HepG2 (cell line): ENCODE data around the gene TPGS1. TPM values are rescaled to one million over a fixed set of nuclear protein-coding genes. Genes with fewer than 3 reads are reported as not detected.

Source experiments
- ATAC-seq: fragments of 200-7000 bp; cut with Tn5 transposase; 3 replicates; pipeline ENCODE4 v1.9.1; 2020; ENCODE audit warnings: mild to moderate bottlenecking, moderate library complexity
- BruUV-seq: library from RNA; stranded (reverse); fragments of 400-500 nt; replicated peaks from 2 replicates; lab custom pipeline; 2021; lab: Mats Ljungman, UMichigan
- CTCF ChIA-PET: fragments of 300-600 bp; formaldehyde crosslinking; extraction: SDS; loops from one replicate; lab custom pipeline; 2021; ENCODE audit warnings: low total read pairs, inconsistent platforms, low intra/inter-chr PET ratio; lab: Yijun Ruan, JAX
- POLR2A ChIA-PET: fragments of 350-600 bp; sonication (Branson Sonifier 250); formaldehyde crosslinking; loops from one replicate; lab custom pipeline; 2020; ENCODE audit warnings: antibody characterized with exemption, inconsistent platforms; lab: Yijun Ruan, JAX
- DNase-seq: peaks from one replicate; pipeline ENCODE4 v3.0.0-alpha.2; 2015; ENCODE audit warnings: low spot score
- FAIRE-seq: peaks from 3 replicates; lab custom pipeline; 2011; peaks lifted over from hg19 to GRCh38; lab: Jason Lieb, UNC
- H2AFZ ChIP-seq: one replicate; pipeline ENCODE4 v1.6.1; 2011; ENCODE audit warnings: low read length, inconsistent platforms
- H3K27ac ChIP-seq: fragments of 300-600 bp; 3 replicates; pipeline ENCODE4 v1.8.0; 2011; ENCODE audit warnings: mixed run types, mild to moderate bottlenecking, mixed read lengths, low read length, inconsistent platforms; ENCODE audit not compliant: insufficient read depth; ENCODE audit errors: extremely low read length
- H3K27me3 ChIP-seq, 2 experiments: fragments of 200-600 bp in 1 of 2; 2 replicates in 1 of 2; 3 replicates in 1 of 2; pipeline versions ENCODE4 v1.6.0 to v1.8.0; 2011; ENCODE audit warnings: low read length in 2 of 2, mild to moderate bottlenecking in 2 of 2, moderate library complexity in 2 of 2, inconsistent platforms in 1 of 2; ENCODE audit not compliant: insufficient read depth in 2 of 2, control insufficient read depth in 1 of 2
- H3K36me3 ChIP-seq, 2 experiments: fragments of 200-600 bp in 1 of 2; replicated peaks in 1 of 2; 2 replicates in 1 of 2; 3 replicates in 1 of 2; pipeline versions ENCODE4 v1.5.1 to v1.8.0; 2011; ENCODE audit warnings: low read length in 2 of 2, inconsistent platforms in 1 of 2; ENCODE audit not compliant: insufficient read depth in 2 of 2, control insufficient read depth in 1 of 2
- H3K4me1 ChIP-seq: 2 replicates; pipeline ENCODE4 v1.5.1; 2012; ENCODE audit warnings: low read length, inconsistent platforms; ENCODE audit not compliant: insufficient read depth
- H3K4me2 ChIP-seq: 2 replicates; pipeline ENCODE4 v1.6.0; 2011; ENCODE audit warnings: low read depth, low read length, inconsistent platforms
- H3K4me3 ChIP-seq, 3 experiments: fragments of 200-600 bp in 1 of 3; sonication (generic), shearing (Covaris generic) in 1 of 3; replicated peaks in 1 of 3; 2 replicates each; pipeline ENCODE4 v1.5.1; 2011 to 2016; ENCODE audit warnings: low read length in 3 of 3, inconsistent platforms in 2 of 3, low read depth in 2 of 3, mild to moderate bottlenecking in 2 of 3, control low read depth in 1 of 3, mixed read lengths in 1 of 3; ENCODE audit not compliant: insufficient read depth in 1 of 3
- H3K79me2 ChIP-seq: one replicate; pipeline ENCODE4 v1.6.1; 2011; ENCODE audit warnings: low read length, inconsistent platforms; ENCODE audit not compliant: insufficient read depth
- H3K9ac ChIP-seq: 2 replicates; pipeline ENCODE4 v1.6.0; 2011; ENCODE audit warnings: mild to moderate bottlenecking, low read depth, low read length, inconsistent platforms; ENCODE audit not compliant: insufficient read depth
- H3K9me3 ChIP-seq: 2 replicates; pipeline ENCODE4 v1.5.1; 2012; ENCODE audit warnings: mild to moderate bottlenecking, low read length
- H4K20me1 ChIP-seq: 2 replicates; pipeline ENCODE4 v1.6.0; 2011; ENCODE audit warnings: inconsistent platforms, mild to moderate bottlenecking, low read length, moderate library complexity; ENCODE audit not compliant: insufficient read depth
- BRCA1 ChIP-seq: sonication (generic); formaldehyde crosslinking; IDR thresholded peaks from 2 replicates; pipeline ENCODE4 v1.4.0; 2020; ENCODE audit warnings: missing genetic modification reagents
- CEBPZ ChIP-seq: IDR thresholded peaks from 2 replicates; pipeline ENCODE4 v1.6.1; 2012; ENCODE audit warnings: low read length, improper control_type of control experiment
- CTCF ChIP-seq: sonication (generic); formaldehyde crosslinking; IDR thresholded peaks from 2 replicates; pipeline ENCODE4 v1.5.0; 2020; ENCODE audit warnings: mild to moderate bottlenecking, missing genetic modification reagents, moderate library complexity
- FOSL2 ChIP-seq: sonication (generic); formaldehyde crosslinking; IDR thresholded peaks from 2 replicates; pipeline ENCODE4 v1.4.0; 2020; ENCODE audit warnings: missing genetic modification reagents
- IRF1 ChIP-seq: sonication (generic); formaldehyde crosslinking; IDR thresholded peaks from 2 replicates; pipeline ENCODE4 v1.4.0; 2020; ENCODE audit warnings: low read depth, mild to moderate bottlenecking, missing genetic modification reagents
- NFATC3 ChIP-seq: sonication (generic); formaldehyde crosslinking; IDR thresholded peaks from 2 replicates; pipeline ENCODE4 v1.5.1; 2020; ENCODE audit warnings: mild to moderate bottlenecking, missing genetic modification reagents
- RCOR2 ChIP-seq: IDR thresholded peaks from 2 replicates; pipeline ENCODE4 v1.6.1; 2016; ENCODE audit warnings: missing biosample characterization, missing genetic modification reagents
- THAP9 ChIP-seq: sonication (generic); formaldehyde crosslinking; IDR thresholded peaks from 2 replicates; pipeline ENCODE4; 2020; ENCODE audit warnings: missing genetic modification reagents, mild to moderate bottlenecking, borderline replicate concordance
- ZMAT5 ChIP-seq: sonication (generic); formaldehyde crosslinking; IDR thresholded peaks from 2 replicates; pipeline ENCODE4 v1.5.0; 2020; ENCODE audit warnings: mild to moderate bottlenecking, low read depth, missing genetic modification reagents, borderline replicate concordance
- ZMYM3 ChIP-seq: sonication (generic); formaldehyde crosslinking; IDR thresholded peaks from 2 replicates; pipeline ENCODE4 v1.5.1; 2020; ENCODE audit warnings: mild to moderate bottlenecking, missing genetic modification reagents
- ZNF20 ChIP-seq: sonication (generic); formaldehyde crosslinking; IDR thresholded peaks from 2 replicates; pipeline ENCODE4 v1.4.0; 2020; ENCODE audit warnings: mild to moderate bottlenecking, moderate library complexity, missing genetic modification reagents
- WGBS: methylation state at CpG from one replicate; pipeline ENCODE4 v1.1.6; 2017; ENCODE audit warnings: low lambda C conversion rate; 5-methylcytosine and 5-hydroxymethylcytosine counted together
- in situ Hi-C: cut with HindIII; loops from 2 replicates; pipeline ENCODE4 v1.10.0; 2017; ENCODE audit warnings: low pct_unique_long_range_greater_than_20kb; ENCODE audit not compliant: extremely low pct_ligation_motif_present
- intact Hi-C: fragments of 100-400 bp; cut with micrococcal nuclease; formaldehyde crosslinking; loops from one replicate; pipeline ENCODE4 v1.10.0; 2022; ENCODE audit not compliant: unreplicated experiment
- polyA plus RNA-seq, 8 experiments: library from polyadenylated mRNA; depleted of rRNA in 3 of 8; stranded (reverse) in 7 of 8; unstranded in 1 of 8; fragments of >200 nt; fragmentation: Illumina TruSeq in 4 of 8; extraction: Trizol in 4 of 8; gene quantifications; 2 replicates each; pipeline versions ENCODE4 v1.2.1 to v1.2.3, GENCODE V29; 2011 to 2016; ENCODE audit warnings: low read depth in 4 of 8, missing spikeins in 1 of 8, mixed read lengths in 1 of 8; ENCODE audit not compliant: insufficient read depth in 1 of 8
- total RNA-seq, 5 experiments: library from RNA; depleted of rRNA; stranded (reverse); fragments of >200 nt; fragmentation: Illumina TruSeq; extraction: Trizol; gene quantifications; 2 replicates each; pipeline ENCODE4 v1.2.3, GENCODE V29; 2016; ENCODE audit warnings: low read depth in 1 of 5

Gene TPGS1
- total and polyA plus RNA-seq, 2 of the 13 experiments (the other 11 are each of a cell fraction or from before 2014, with no cell fraction given): 1.1 to 6.2 TPM

GRCh38 chr19:547117-547516 lies 39.8 kb downstream of the TPGS1 start (continued):
- no peak for TF ChIP-seq CEBPZ
- no peak for TF ChIP-seq ZMAT5 (CRISPR knock-in tag)
- TF ChIP-seq ZNF20 (CRISPR knock-in tag): no peak
- TF ChIP-seq FOSL2 (CRISPR knock-in tag): no peak
- no peak for TF ChIP-seq IRF1 (CRISPR knock-in tag)
- no peak for TF ChIP-seq RCOR2
- TF ChIP-seq, all 625 proteins: peak for 0

GRCh38 chr19:547836-548720 lies 40.8 kb downstream of the TPGS1 start:
- ChIA-PET POLR2A (no interaction called here), CTCF (no interaction called here)
- H3K4me1 ChIP-seq: peaks cover 16% of the 10 kb centered on the region
- H4K20me1 ChIP-seq: peaks cover 2% of the 10 kb centered on the region; the same call in 1 of the 2 replicates
- intact Hi-C loops: no loop called here
- peak; percentile 17 for ATAC-seq
- H3K4me2 ChIP-seq: no peak overlapping the region
- no peaks in the 10 kb centered on the region for H3K79me2 ChIP-seq
- in situ Hi-C loops: no loop called here
- H2AFZ ChIP-seq: no peak overlapping the region
- H3K27ac ChIP-seq: no peak overlapping the region
- no peak overlapping the region for H3K4me3 ChIP-seq
- H3K9me3 ChIP-seq: no peaks in the 10 kb centered on the region
- DNase-seq: no peak
- peaks cover 5 to 17% of the 10 kb centered on the region in 2 experiments; a peak in 3 of 5 replicates for H3K27me3 ChIP-seq
- no peaks in the 10 kb centered on the region for H3K36me3 ChIP-seq
- 73% methylated on average over 8 of the region's 26 CpGs for WGBS
- FAIRE-seq: no peak
- no peak overlapping the region for H3K9ac ChIP-seq
- BruUV-seq: no TSS peak
- TF ChIP-seq BRCA1 (CRISPR knock-in tag): no peak
- peak; percentile 12; the same call in 1 of the 2 replicates for TF ChIP-seq ZMYM3 (CRISPR knock-in tag)
- TF ChIP-seq CTCF: peak; percentile 17; the same call in 1 of the 2 replicates
- TF ChIP-seq NFATC3: no peak
- TF ChIP-seq THAP9 (CRISPR knock-in tag): no peak
